ENCODE data around the gene C12orf56. TPM values are rescaled to one million over a fixed set of nuclear protein-coding genes. Genes with fewer than 3 reads are reported as not detected.
"Not testable (repeated sequence)": the region's sequence is repeated elsewhere in the genome, so short reads cannot be mapped to it uniquely, and the experiment has no call there.

The C12orf56 gene
- total RNA-seq, 3 donors from 2014 or later, result not detected

DNA sequence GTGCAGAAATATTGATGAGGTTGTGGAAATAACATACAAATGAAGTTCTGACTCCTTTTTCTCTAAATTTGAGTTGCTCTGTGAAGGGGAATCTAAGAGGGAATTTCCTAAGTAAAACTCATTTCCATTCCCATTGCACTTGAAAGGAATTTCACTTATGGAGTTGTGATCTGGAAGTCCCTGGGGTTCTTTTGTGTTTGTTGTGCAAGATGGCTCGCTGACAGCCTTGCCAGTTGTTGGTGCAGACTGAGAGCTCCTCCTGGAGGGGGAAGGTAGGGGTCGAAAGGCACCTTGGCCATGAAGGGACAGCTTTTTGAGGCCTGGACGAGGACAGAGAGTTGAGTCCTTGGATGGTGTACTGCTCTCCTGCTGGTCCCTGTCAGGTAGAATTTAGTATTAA is 72.0 kb downstream of the C12orf56 start:
- no peak overlapping the region for H3K4me3 Mint-ChIP-seq
- no peaks in the 10 kb centered on the region for H3K36me3 Mint-ChIP-seq (ENCODE audit: insufficient read depth)
- ATAC-seq (no peak), DNase-seq (no peak)
- H3K4me1 Mint-ChIP-seq (ENCODE audit: low read depth), result no peaks in the 10 kb centered on the region
- H3K27me3 Mint-ChIP-seq (ENCODE audit: low read depth), result no peaks in the 10 kb centered on the region
- peaks cover 4% of the 10 kb centered on the region for H3K9me3 Mint-ChIP-seq

DNA sequence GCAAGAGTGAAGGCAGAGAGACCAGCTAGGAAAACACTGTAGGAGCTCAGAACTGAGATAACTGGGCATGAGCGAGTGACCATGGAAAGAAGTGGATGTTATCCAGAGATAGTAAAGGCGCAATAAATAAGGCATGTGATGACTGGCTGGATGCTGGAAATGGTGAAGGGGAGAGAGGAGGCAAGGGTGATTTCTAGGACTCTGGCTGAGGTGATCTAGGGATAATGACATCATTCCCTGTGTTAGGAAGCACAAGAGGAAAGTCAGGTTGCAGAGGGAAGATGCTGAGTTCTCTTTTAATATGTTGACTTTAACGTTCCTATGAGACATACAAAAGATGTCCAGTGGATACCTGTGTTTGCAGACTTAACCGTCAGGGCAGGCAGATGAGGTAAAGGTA is 78.7 kb downstream of the C12orf56 start:
- H3K36me3 Mint-ChIP-seq (ENCODE audit: insufficient read depth), result no peaks in the 10 kb centered on the region
- ATAC-seq (no peak), DNase-seq (no peak)
- H3K9me3 Mint-ChIP-seq, result no peaks in the 10 kb centered on the region
- H3K4me1 Mint-ChIP-seq (ENCODE audit: low read depth), result no peaks in the 10 kb centered on the region
- no peaks in the 10 kb centered on the region for H3K27me3 Mint-ChIP-seq (ENCODE audit: low read depth)
- H3K4me3 Mint-ChIP-seq, result no peak overlapping the region

GRCh38 chr12:64304571-64304970 is 86.0 kb downstream of the C12orf56 start:
- Mint-ChIP-seq H3K4me3 (no peak overlapping the region), H3K4me1 (ENCODE audit: low read depth) (no peaks in the 10 kb centered on the region), H3K9me3 (no peaks in the 10 kb centered on the region), H3K27me3 (ENCODE audit: low read depth) (peaks cover 2% of the 10 kb centered on the region), H3K36me3 (ENCODE audit: insufficient read depth) (no peaks in the 10 kb centered on the region)
- no peak for DNase-seq
- no peak for ATAC-seq

DNA sequence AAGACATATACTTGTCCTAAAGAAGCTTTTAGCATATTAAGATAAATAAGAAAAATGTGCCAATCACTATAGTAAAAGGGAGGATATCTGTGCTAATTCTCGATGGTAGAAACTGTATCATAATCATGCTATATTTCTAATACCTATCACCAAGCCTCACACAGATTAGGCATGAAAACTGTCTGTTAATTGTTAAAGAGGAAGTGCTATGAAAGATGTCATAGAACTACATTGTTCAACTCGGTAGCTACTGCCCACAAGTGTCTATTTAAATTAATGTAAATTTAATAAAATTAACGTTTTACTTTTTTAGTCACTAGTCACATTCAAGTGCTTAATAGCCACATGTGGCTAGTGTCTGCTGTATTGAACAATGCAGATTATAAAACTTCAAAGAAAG is 90.9 kb downstream of the C12orf56 start:
- H3K27me3 Mint-ChIP-seq (ENCODE audit: low read depth), result peaks cover 6% of the 10 kb centered on the region
- no peak for DNase-seq
- H3K4me1 Mint-ChIP-seq (ENCODE audit: low read depth), result no peaks in the 10 kb centered on the region
- H3K36me3 Mint-ChIP-seq (ENCODE audit: insufficient read depth), result no peaks in the 10 kb centered on the region
- ATAC-seq, result no peak
- H3K4me3 Mint-ChIP-seq, result no peak overlapping the region
- no peaks in the 10 kb centered on the region for H3K9me3 Mint-ChIP-seq

GRCh38 chr12:64296301-64296700 is 94.3 kb downstream of the C12orf56 start:
- Mint-ChIP-seq H3K36me3 (ENCODE audit: insufficient read depth) (no peaks in the 10 kb centered on the region), H3K4me1 (ENCODE audit: low read depth) (no peaks in the 10 kb centered on the region), H3K9me3 (no peaks in the 10 kb centered on the region), H3K27me3 (ENCODE audit: low read depth) (peaks cover 6% of the 10 kb centered on the region), H3K4me3 (no peak overlapping the region)
- ATAC-seq (no peak), DNase-seq (no peak)

DNA sequence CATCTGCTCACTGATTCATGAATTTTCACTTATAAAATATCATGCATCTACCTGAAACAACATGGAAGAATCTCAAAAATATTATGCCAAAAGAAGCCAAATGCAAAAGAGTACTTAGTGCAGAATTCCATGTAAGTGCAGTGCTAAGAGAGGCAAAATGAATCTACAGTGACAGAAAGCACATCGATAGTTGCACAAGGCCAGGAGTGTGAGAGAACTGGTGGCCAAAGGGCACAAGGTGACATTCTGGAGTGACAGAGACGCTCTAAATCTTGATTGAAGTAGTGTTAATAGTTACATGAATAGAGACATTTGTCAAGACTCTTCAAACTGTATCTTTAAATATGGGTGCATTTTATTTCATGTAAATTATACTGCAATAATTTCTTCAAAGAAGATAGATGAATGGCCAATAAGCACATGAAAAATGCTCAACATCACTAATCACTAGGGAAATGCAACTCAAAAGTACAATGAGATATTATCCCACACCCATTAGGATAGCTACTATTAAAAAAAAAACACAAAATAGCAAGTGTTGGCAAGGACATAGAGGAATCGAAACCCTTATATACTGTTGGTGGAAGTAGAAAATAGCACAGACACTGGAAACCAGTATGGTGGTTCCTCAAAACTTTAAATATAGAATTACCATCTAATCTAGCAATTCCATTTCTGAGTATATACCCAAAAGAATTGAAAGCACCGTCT is 96.7 kb downstream of the C12orf56 start:
- no peak overlapping the region for H3K4me3 Mint-ChIP-seq
- DNase-seq, result no peak
- H3K4me1 Mint-ChIP-seq (ENCODE audit: low read depth), result no peaks in the 10 kb centered on the region
- no peak for ATAC-seq
- no peaks in the 10 kb centered on the region for H3K9me3 Mint-ChIP-seq
- H3K27me3 Mint-ChIP-seq (ENCODE audit: low read depth), result peaks cover 4% of the 10 kb centered on the region
- H3K36me3 Mint-ChIP-seq (ENCODE audit: insufficient read depth), result no peaks in the 10 kb centered on the region

GRCh38 chr12:64293174-64293573 is 97.4 kb downstream of the C12orf56 start:
- not testable (repeated sequence) for ATAC-seq; H3K36me3 Mint-ChIP-seq (ENCODE audit: insufficient read depth); DNase-seq; H3K27me3 Mint-ChIP-seq (ENCODE audit: low read depth); H3K9me3 Mint-ChIP-seq; H3K4me3 Mint-ChIP-seq; H3K4me1 Mint-ChIP-seq (ENCODE audit: low read depth)

DNA sequence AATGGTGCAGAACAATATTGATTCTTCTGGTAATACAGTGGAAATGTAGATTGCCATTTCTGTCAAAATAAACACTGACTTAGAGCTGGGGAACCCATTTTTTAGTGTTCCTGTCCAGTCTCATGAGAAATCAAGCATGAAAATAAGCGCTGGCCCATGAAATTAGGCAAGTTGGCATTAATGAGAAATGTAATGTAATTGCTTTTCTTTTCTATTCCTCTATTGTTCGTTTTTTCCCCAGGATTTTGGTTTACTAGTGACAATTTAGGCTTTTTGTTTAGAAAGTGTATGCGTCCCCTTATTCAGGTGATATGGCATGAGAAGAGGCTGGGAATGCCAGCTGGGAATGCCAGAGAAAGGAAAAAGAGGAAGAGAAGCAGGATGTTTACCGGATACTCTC is 104.0 kb downstream of the C12orf56 start:
- ATAC-seq (no peak), DNase-seq (no peak)
- H3K36me3 Mint-ChIP-seq (ENCODE audit: insufficient read depth), result no peaks in the 10 kb centered on the region
- H3K9me3 Mint-ChIP-seq, result no peaks in the 10 kb centered on the region
- no peak overlapping the region for H3K4me3 Mint-ChIP-seq
- no peaks in the 10 kb centered on the region for H3K27me3 Mint-ChIP-seq (ENCODE audit: low read depth)
- H3K4me1 Mint-ChIP-seq (ENCODE audit: low read depth), result no peaks in the 10 kb centered on the region

DNA sequence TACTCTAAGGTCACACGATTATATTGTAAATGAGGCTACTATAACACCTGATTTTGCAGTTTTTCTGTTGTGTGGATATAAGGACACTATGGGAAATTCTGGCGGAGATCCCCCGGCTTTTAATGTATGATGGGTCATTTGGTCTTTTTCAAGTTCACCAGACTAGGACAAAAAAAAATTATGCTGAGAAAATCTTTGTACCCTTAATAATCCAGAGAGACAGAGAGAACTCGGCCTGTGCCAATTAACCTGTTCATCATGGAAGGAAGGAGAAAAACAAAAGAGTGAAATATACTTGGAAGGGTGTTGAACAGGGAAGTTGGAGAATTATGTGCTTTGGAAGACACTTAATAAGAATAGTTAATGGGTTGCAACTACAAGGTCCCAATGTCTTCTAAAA is 106.3 kb downstream of the C12orf56 start:
- Mint-ChIP-seq H3K36me3 (ENCODE audit: insufficient read depth) (no peaks in the 10 kb centered on the region), H3K27me3 (ENCODE audit: low read depth) (no peaks in the 10 kb centered on the region), H3K4me1 (ENCODE audit: low read depth) (no peaks in the 10 kb centered on the region), H3K9me3 (no peaks in the 10 kb centered on the region), H3K4me3 (no peak overlapping the region)
- ATAC-seq (no peak), DNase-seq (no peak)

DNA sequence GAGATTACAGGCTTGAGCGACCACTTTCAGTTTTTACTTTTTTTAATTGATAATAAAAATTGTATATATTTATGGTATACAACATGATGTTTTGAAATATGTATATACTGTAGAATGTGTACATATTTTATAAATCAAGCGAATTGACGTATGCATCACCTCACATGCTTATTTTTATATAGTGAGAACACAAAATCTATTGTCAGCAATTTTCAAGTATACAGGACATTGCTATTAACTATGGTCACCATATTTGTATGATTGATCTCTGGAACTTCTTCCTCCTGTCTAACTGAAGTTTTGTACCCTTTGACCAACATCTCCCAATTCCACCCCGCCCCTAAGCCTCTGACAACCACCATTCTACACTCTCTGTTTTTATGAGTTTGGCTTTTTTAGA is 112.1 kb downstream of the C12orf56 start:
- ATAC-seq (no peak), DNase-seq (no peak)
- H3K4me1 Mint-ChIP-seq (ENCODE audit: low read depth), result no peaks in the 10 kb centered on the region
- no peak overlapping the region for H3K4me3 Mint-ChIP-seq
- H3K36me3 Mint-ChIP-seq (ENCODE audit: insufficient read depth), result no peaks in the 10 kb centered on the region
- no peaks in the 10 kb centered on the region for H3K9me3 Mint-ChIP-seq
- peaks cover 4% of the 10 kb centered on the region for H3K27me3 Mint-ChIP-seq (ENCODE audit: low read depth)

DNA sequence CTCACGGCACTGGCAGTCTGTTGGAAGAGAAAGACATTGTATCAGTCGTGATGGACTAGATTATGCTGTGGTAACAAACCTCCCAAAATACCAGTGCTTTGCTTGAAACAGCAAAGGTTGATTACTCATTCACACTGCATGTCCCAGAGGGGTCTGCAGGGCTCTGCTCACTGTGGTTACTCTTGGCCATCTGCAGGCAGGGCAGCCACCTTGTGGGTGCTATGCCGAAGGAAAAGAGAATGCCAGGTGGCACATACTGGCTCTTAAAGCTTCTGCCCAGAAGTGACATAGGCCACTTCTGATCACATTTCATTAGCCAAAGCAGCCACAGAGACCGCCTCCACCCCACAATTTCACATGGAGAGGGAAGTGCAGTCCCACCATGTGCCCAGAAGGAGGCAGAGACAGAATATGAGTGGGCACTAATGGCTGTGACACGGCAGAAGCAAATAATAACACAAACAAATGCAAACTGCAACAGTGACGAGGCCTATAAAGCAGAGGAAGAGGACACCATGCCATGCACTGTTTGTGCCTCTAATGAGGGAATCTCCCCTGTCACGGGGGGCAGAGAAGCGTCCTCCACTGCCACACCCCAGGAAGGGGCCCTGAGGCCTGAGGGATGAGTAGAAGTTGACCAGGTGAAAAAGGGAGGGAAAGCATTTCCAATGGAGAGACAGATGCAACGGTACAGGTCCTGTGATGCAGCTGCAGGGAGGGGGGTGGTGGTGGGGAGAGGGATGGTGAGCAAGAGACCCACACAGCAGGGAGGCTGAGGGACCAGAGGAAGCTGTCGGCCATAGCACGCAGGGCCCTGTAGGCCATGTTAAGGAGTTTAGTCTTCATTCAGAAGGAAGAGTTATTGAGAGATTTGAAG is 116.8 kb downstream of the C12orf56 start:
- no peak for DNase-seq
- no peak for ATAC-seq
- H3K4me3 Mint-ChIP-seq, result no peak overlapping the region
- no peaks in the 10 kb centered on the region for H3K4me1 Mint-ChIP-seq (ENCODE audit: low read depth)
- H3K9me3 Mint-ChIP-seq, result no peaks in the 10 kb centered on the region
- H3K27me3 Mint-ChIP-seq (ENCODE audit: low read depth), result peaks cover 4% of the 10 kb centered on the region
- H3K36me3 Mint-ChIP-seq (ENCODE audit: insufficient read depth), result no peaks in the 10 kb centered on the region

DNA sequence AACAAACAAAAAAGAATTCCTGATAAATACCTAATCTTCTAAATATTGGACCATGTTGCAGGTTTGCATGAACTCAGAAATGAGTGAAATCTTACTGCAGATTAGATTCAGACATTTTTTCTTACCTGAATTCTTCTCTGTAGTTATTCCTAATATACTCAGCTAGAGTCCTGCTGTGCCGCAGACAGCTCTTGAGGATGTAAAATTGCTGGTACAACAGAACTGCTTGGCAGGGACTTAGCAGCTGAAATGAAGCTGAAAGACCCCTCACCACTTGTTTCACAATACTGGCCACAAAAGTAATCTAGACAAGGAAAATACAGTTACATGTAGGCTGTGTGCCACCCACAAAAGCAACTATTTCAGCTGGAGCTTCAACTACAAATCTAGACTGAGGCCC is 120.1 kb downstream of the C12orf56 start:
- ATAC-seq, result no peak
- no peak overlapping the region for H3K4me3 Mint-ChIP-seq
- H3K4me1 Mint-ChIP-seq (ENCODE audit: low read depth), result no peaks in the 10 kb centered on the region
- H3K36me3 Mint-ChIP-seq (ENCODE audit: insufficient read depth), result no peaks in the 10 kb centered on the region
- H3K27me3 Mint-ChIP-seq (ENCODE audit: low read depth), result peaks cover 6% of the 10 kb centered on the region
- no peaks in the 10 kb centered on the region for H3K9me3 Mint-ChIP-seq
- no peak for DNase-seq

DNA sequence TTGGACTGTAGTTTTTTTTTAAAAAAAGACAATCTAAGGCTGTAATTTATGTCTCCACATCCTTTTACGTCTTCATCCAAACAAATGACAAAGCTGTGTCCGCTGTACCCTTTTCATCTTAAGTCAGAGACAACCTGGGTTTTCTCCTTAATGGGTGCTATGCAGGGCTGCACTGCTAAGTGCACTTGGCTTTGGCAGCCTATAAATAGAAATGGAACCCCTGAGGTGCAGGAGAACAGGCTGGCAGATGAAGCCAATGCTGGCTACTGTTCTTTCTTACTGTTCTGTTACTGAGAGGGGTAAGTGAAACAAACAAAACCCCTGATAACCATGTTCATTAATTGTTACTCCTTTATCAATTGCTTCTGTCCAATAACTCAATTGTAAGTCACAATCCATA is 121.4 kb downstream of the C12orf56 start:
- Mint-ChIP-seq H3K36me3 (ENCODE audit: insufficient read depth) (no peaks in the 10 kb centered on the region), H3K4me3 (no peak overlapping the region), H3K4me1 (ENCODE audit: low read depth) (no peaks in the 10 kb centered on the region), H3K27me3 (ENCODE audit: low read depth) (peaks cover 6% of the 10 kb centered on the region), H3K9me3 (no peaks in the 10 kb centered on the region)
- no peak for ATAC-seq
- DNase-seq, result no peak

DNA sequence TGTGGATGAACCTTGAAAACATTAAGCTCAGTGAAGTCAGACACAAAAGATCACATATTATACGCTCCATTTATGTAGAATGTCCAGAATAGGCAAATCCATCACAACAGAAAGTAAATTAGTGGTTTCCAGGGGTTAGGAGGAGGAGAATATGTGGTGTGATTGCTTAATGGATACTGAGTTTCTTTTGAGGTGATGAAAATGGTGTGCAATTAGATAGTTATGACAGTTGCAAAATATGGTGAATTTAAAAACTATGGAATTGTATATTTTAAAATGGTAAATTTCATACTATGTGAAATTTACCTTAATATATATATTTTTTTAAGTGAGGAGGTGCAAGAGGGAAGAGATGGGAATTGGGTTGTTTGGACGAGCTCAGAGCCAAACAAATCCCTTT is 122.1 kb downstream of the C12orf56 start:
- ATAC-seq, result no peak
- Mint-ChIP-seq H3K27me3 (ENCODE audit: low read depth) (peaks cover 6% of the 10 kb centered on the region), H3K4me3 (no peak overlapping the region), H3K9me3 (no peaks in the 10 kb centered on the region), H3K4me1 (ENCODE audit: low read depth) (no peaks in the 10 kb centered on the region), H3K36me3 (ENCODE audit: insufficient read depth) (no peaks in the 10 kb centered on the region)
- DNase-seq, result no peak

DNA sequence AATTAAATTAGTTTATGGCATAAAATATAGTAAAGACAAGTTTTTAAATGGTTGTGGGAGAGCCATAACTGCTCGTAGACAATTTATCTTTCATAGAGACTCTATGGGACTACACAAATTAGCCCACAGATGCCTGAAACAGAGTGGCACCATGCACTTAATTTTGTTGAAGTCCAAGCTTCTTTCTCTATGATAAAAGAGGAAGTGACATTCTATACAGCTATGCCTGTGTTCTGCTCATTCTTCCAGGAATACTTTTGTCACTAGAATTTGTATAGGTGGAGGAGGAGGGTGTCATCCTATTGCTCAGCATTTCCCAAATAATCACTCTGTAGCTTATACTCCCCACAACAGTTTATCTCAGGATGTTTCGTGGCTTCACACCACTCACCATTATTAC is 124.7 kb downstream of the C12orf56 start:
- no peak for ATAC-seq
- peaks cover 6% of the 10 kb centered on the region for H3K27me3 Mint-ChIP-seq (ENCODE audit: low read depth)
- H3K4me1 Mint-ChIP-seq (ENCODE audit: low read depth), result no peaks in the 10 kb centered on the region
- H3K9me3 Mint-ChIP-seq, result no peaks in the 10 kb centered on the region
- H3K36me3 Mint-ChIP-seq (ENCODE audit: insufficient read depth), result no peaks in the 10 kb centered on the region
- H3K4me3 Mint-ChIP-seq, result no peak overlapping the region
- no peak for DNase-seq

Data from activated T-cell treated with anti-CD3 and anti-CD28 coated beads, Interleukin-2, amount 50 U/mL, for 4 hours (primary cell).